ENCODE data around the gene TMCC1.
A peak's percentile ranks its signal among the peaks of the same experiment; 100 is the strongest.

TMCC1 gene

GRCh38 chr3:129606636-129607390, 286.7 kb downstream of the TMCC1 start, which contains the start of gene PLXND1:
TSS of gene PLXND1 (minus strand) at chr3:129606676. CDS start at chr3:129606639, 37 bp downstream.
- no peaks in the 10 kb centered on the region for H3K36me3 ChIP-seq
- TF ChIP-seq, protein P1, sequence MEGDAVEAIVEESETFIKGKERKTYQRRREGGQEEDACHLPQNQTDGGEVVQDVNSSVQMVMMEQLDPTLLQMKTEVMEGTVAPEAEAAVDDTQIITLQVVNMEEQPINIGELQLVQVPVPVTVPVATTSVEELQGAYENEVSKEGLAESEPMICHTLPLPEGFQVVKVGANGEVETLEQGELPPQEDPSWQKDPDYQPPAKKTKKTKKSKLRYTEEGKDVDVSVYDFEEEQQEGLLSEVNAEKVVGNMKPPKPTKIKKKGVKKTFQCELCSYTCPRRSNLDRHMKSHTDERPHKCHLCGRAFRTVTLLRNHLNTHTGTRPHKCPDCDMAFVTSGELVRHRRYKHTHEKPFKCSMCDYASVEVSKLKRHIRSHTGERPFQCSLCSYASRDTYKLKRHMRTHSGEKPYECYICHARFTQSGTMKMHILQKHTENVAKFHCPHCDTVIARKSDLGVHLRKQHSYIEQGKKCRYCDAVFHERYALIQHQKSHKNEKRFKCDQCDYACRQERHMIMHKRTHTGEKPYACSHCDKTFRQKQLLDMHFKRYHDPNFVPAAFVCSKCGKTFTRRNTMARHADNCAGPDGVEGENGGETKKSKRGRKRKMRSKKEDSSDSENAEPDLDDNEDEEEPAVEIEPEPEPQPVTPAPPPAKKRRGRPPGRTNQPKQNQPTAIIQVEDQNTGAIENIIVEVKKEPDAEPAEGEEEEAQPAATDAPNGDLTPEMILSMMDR (IDR thresholded peaks at IDR 0.05; ENCODE audit: low read depth, low read length): no peak
- H3K9me3 ChIP-seq (ENCODE audit: severe bottlenecking): no peaks in the 10 kb centered on the region
- peak; percentile 62 for DNase-seq
- peak within 1 kb of the TSS; percentile 74 for H3K4me3 ChIP-seq (ENCODE audit: low read depth, low read length)
- H3K27ac ChIP-seq: peak within 1 kb of the TSS; percentile 57; the same call in 1 of the 2 replicates
- peaks cover 7% of the 10 kb centered on the region for H3K27me3 ChIP-seq (ENCODE audit: insufficient read depth, low read depth, severe bottlenecking)

DNA sequence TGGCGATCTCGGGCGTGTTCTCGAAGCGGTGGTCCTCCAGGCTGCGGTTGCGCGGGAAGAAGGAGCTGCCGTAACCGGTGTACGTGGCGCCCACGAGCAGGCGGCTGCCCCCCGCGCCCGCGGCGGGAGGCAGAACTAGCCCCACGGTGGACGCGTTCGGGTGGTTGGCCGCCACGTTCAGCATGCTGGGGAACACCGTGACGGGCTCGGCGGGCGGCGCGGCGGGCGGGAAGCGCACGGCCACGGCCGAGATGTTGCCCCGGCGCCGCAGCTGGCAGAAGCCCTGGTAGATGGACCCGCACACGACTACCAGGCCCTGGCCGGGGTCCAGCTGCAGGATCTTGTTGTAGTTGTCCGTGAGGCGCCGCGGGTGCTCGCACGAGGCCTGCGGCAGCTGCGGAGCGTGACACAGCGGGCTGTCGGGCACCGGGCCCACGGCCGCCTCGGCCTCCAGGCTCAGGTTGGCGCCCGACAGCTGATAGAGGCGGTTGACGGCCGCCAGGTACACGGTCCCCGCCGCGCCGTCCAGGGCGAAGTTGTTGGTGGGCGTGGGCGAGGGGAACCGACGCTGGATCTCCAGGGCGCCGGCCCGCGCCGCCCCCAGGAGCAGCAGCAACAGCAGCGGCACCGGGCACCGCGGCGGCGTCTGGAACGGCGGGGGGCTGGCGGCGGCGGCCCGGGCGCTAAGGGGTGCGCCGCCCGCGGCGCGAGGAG, 287.4 kb downstream of the TMCC1 start:
- Histone ChIP-seq H3K36me3 (no peaks in the 10 kb centered on the region), H3K4me3 (ENCODE audit: low read depth, low read length) (peak overlapping the region; percentile 74)

DNA sequence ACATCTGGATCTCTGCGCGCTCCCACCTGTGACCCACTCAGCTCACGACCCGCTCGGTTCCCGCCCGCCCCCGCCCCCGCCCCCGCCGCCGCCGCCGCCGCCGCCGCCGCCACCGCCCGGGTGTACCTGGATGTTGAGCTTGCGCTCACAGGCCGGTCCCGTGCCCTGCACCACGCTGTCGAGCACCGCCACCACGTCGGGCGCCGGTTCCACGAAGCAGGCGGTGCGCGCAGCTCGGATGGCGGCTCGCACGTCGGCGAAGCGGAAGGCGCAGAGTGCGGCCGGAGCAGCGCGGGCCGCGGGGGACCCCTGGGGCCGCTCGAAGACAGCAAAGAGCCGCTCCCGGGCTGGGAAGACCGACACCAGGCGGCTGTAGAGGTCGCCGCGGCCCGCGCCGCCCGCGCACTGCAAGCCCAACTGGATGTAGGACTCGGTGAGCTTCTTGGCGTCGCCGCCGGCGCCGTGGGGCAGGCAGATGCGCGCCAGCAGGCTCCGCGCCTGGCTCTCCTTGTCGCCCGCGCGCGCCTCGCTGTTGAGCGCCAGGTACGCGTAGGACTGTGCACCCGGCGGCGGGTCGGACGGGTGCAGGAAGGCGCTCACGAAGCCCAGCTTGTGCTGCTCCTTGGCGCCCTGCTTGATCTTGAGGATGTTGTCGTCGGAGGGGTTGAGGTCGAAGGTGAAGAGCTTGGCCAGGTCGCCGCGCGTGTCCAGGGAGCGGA, 288.1 kb downstream of the TMCC1 start:
- Histone ChIP-seq H3K27me3 (ENCODE audit: insufficient read depth, low read depth, severe bottlenecking) (peaks cover 7% of the 10 kb centered on the region), H3K4me3 (ENCODE audit: low read depth, low read length) (peak overlapping the region; percentile 74), H3K36me3 (no peaks in the 10 kb centered on the region), H3K27ac (peak overlapping the region; percentile 22; the same call in 1 of the 2 replicates), H3K9me3 (ENCODE audit: severe bottlenecking) (no peaks in the 10 kb centered on the region)
- DNase-seq: peak; percentile 52
- TF ChIP-seq, protein P1 (IDR thresholded peaks at IDR 0.05; ENCODE audit: low read depth, low read length): 0 out of 2 replicates have a peak, but pooled peaks have one; percentile 1

More for the DNA sequence above, 287.4 kb downstream of the TMCC1 start:
- peak overlapping the region; percentile 22; the same call in 1 of the 2 replicates for H3K27ac ChIP-seq
- no peaks in the 10 kb centered on the region for H3K9me3 ChIP-seq (ENCODE audit: severe bottlenecking)
- H3K27me3 ChIP-seq (ENCODE audit: insufficient read depth, low read depth, severe bottlenecking): peaks cover 7% of the 10 kb centered on the region
- TF ChIP-seq, protein P1 (IDR thresholded peaks at IDR 0.05; ENCODE audit: low read depth, low read length): no peak
- no peak for DNase-seq

DNA sequence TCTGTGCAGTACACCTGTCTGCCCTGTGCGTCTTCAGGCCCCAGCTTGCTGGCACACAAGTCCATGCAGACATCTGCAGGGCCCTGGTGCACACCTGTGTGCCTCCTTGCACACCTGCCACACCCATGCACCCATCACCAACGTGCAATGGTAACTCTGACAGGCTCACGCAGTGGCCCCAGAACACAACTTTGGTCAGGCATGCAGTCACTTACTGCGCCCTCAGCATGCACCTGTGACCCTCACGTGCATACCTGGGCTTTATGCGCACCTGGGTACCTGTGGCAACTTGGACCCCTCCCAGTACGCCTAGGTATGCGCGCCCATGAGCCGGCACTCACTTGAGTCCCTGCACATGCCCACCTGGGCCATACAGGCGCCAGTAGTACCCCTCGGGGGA, 288.7 kb downstream of the TMCC1 start:
- Histone ChIP-seq H3K36me3 (no peaks in the 10 kb centered on the region), H3K4me3 (ENCODE audit: low read depth, low read length) (peak overlapping the region; percentile 74), H3K27ac (no peak overlapping the region), H3K27me3 (ENCODE audit: insufficient read depth, low read depth, severe bottlenecking) (peaks cover 7% of the 10 kb centered on the region), H3K9me3 (ENCODE audit: severe bottlenecking) (no peaks in the 10 kb centered on the region)
- TF ChIP-seq, protein P1 (IDR thresholded peaks at IDR 0.05; ENCODE audit: low read depth, low read length): no peak
- DNase-seq: no peak

- TF ChIP-seq, protein P1 (IDR thresholded peaks at IDR 0.05; ENCODE audit: low read depth, low read length): no peak
- Histone ChIP-seq H3K27ac (no peak overlapping the region), H3K27me3 (ENCODE audit: insufficient read depth, low read depth, severe bottlenecking) (peaks cover 7% of the 10 kb centered on the region), H3K36me3 (no peaks in the 10 kb centered on the region), H3K9me3 (ENCODE audit: severe bottlenecking) (no peaks in the 10 kb centered on the region), H3K4me3 (ENCODE audit: low read depth, low read length) (peak overlapping the region; percentile 74; the same call in 1 of the 2 replicates)
- DNase-seq: no peak
Observed at GRCh38 chr3:129603991-129604749, 289.3 kb downstream of the TMCC1 start.
